ENCODE results near the gene PRPF6.

The PRPF6 gene

DNA sequence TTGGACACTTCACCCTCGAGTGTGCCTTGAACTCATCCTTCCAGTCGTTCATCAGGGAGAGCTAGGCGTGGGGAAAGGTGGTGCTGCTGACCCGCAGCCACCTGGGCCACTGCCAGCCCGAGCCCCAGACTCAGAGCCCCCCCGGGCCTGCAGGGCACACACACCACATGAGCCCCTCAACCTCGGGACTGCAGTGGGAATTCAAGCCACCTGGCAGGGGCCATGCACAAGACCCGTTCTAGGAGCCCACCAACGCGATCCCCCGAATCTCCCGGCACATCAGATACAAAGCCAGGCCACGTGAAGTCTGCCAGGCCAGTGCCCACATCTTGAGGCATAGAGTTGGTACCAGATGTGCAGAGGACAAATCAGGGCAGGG is 14.0 kb upstream of the PRPF6 start:
- peaks cover 24% of the 10 kb centered on the region for H3K4me1 ChIP-seq (ENCODE audit: control insufficient read depth, low read length)
- no peak overlapping the region for H3K4me3 ChIP-seq (ENCODE audit: low read length)
- H3K4me2 ChIP-seq (ENCODE audit: low read length), result no peak overlapping the region
- H3K36me3 ChIP-seq (ENCODE audit: control insufficient read depth, low read length), result peaks cover 53% of the 10 kb centered on the region
- no peak overlapping the region for H3K27ac ChIP-seq (ENCODE audit: low read depth, low read length)
- TF ChIP-seq CTCF (IDR thresholded peaks at IDR 0.05; ENCODE audit: low read depth, low read length, poor library complexity, severe bottlenecking) (no peak), EZH2phosphoT487 (IDR thresholded peaks at IDR 0.05; ENCODE audit: borderline replicate concordance, low read length) (no peak)
- no peaks in the 10 kb centered on the region for H4K20me1 ChIP-seq (ENCODE audit: control insufficient read depth, insufficient read depth, low read depth, low read length)
- H3K27me3 ChIP-seq (ENCODE audit: control insufficient read depth, low read length), result no peaks in the 10 kb centered on the region
- peaks cover 8% of the 10 kb centered on the region for H3K9me3 ChIP-seq (ENCODE audit: control insufficient read depth, insufficient read depth, low read length)
- H3F3A ChIP-seq (ENCODE audit: control insufficient read depth, insufficient read depth), result peaks cover 6% of the 10 kb centered on the region; the same call in 1 of the 2 replicates
- no peaks in the 10 kb centered on the region for H3K9me2 ChIP-seq (replicated peaks; ENCODE audit: control insufficient read depth, low read length)
- peaks cover 17% of the 10 kb centered on the region for H3K79me2 ChIP-seq (ENCODE audit: control insufficient read depth, low read length)

DNA sequence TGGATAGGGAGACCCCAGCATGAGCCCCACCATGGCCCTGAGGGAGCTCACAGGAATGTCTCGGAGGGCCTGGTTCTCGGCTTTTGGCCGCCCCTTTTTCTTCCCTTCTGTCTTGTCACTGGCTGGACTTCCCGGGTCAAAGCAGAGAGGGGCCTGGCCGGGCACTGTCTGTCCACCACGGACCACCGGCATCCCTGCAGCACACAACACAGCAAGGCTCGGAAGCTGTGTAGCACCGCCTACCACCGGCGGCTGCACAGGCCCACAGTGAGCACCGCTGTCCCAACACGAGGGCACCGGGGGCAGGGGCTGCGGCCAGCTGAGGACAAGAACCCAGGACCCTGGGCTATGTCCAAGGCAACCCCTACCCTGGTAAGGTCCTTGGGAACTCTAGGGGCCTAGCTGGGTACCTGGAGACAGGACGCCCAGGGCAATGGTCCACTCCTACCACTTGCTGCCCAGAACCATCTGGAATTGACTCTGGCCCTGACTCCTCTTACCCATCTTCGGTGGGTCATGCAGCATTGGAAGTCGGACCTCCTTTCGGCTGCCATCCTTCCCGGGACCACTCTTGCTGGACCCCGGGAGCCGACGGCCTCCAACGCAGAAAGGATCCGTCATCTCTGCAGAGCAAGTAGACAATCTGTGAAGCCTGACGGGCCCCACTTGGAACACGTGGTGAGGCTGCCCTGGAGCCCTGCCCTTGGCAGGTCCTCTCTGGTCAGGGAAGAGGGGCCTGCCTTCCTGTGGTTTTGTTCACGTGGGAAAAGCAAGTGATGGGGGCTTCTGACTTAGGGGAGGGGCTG is 13.4 kb upstream of the PRPF6 start:
- Histone ChIP-seq H3K36me3 (ENCODE audit: control insufficient read depth, low read length) (peaks cover 51% of the 10 kb centered on the region), H3F3A (ENCODE audit: control insufficient read depth, insufficient read depth) (peaks cover 6% of the 10 kb centered on the region; the same call in 1 of the 2 replicates), H4K20me1 (ENCODE audit: control insufficient read depth, insufficient read depth, low read depth, low read length) (no peaks in the 10 kb centered on the region), H3K4me3 (ENCODE audit: low read length) (no peak overlapping the region), H3K4me2 (ENCODE audit: low read length) (no peak overlapping the region), H3K9me3 (ENCODE audit: control insufficient read depth, insufficient read depth, low read length) (peaks cover 8% of the 10 kb centered on the region), H3K79me2 (ENCODE audit: control insufficient read depth, low read length) (peaks cover 17% of the 10 kb centered on the region), H3K9me2 (replicated peaks; ENCODE audit: control insufficient read depth, low read length) (no peaks in the 10 kb centered on the region), H3K4me1 (ENCODE audit: control insufficient read depth, low read length) (peaks cover 30% of the 10 kb centered on the region), H3K27me3 (ENCODE audit: control insufficient read depth, low read length) (no peaks in the 10 kb centered on the region), H3K27ac (ENCODE audit: low read depth, low read length) (no peak overlapping the region)
- TF ChIP-seq CTCF (IDR thresholded peaks at IDR 0.05; ENCODE audit: low read depth, low read length, poor library complexity, severe bottlenecking) (no peak), EZH2phosphoT487 (IDR thresholded peaks at IDR 0.05; ENCODE audit: borderline replicate concordance, low read length) (no peak)

GRCh38 chr20:63968136-63968927 is 12.6 kb upstream of the PRPF6 start:
- Histone ChIP-seq H3K27me3 (ENCODE audit: control insufficient read depth, low read length) (no peaks in the 10 kb centered on the region), H3K9me3 (ENCODE audit: control insufficient read depth, insufficient read depth, low read length) (peaks cover 8% of the 10 kb centered on the region), H3K4me1 (ENCODE audit: control insufficient read depth, low read length) (peaks cover 32% of the 10 kb centered on the region), H3F3A (ENCODE audit: control insufficient read depth, insufficient read depth) (peaks cover 8% of the 10 kb centered on the region), H3K36me3 (ENCODE audit: control insufficient read depth, low read length) (peaks cover 54% of the 10 kb centered on the region), H4K20me1 (ENCODE audit: control insufficient read depth, insufficient read depth, low read depth, low read length) (no peaks in the 10 kb centered on the region), H3K79me2 (ENCODE audit: control insufficient read depth, low read length) (peaks cover 17% of the 10 kb centered on the region), H3K9me2 (replicated peaks; ENCODE audit: control insufficient read depth, low read length) (no peaks in the 10 kb centered on the region), H3K4me3 (ENCODE audit: low read length) (peak overlapping the region; percentile 78), H3K4me2 (ENCODE audit: low read length) (peak overlapping the region; percentile 92), H3K27ac (ENCODE audit: low read depth, low read length) (peak overlapping the region; percentile 34; the same call in 1 of the 2 replicates)
- TF ChIP-seq EZH2phosphoT487 (IDR thresholded peaks at IDR 0.05; ENCODE audit: borderline replicate concordance, low read length) (no peak), CTCF (IDR thresholded peaks at IDR 0.05; ENCODE audit: low read depth, low read length, poor library complexity, severe bottlenecking) (no peak)
